Progenitor cell of endocrine pancreas (in vitro differentiated cells): ENCODE measurements around the gene NFIB. TPM values are rescaled to one million over a fixed set of nuclear protein-coding genes. Genes with fewer than 3 reads are reported as not detected.

ENCODE experiments used
- DNase-seq: peaks from one replicate; pipeline ENCODE4 v3.0.0; 2021; ENCODE audit warnings: low spot score; ENCODE audit not compliant: unreplicated experiment
- H3K27ac Mint-ChIP-seq: 2 replicates; pipeline ENCODE4 v1.8.0; 2021; ENCODE audit warnings: mild to moderate bottlenecking, moderate library complexity, mixed read lengths
- H3K27me3 Mint-ChIP-seq: 2 replicates; pipeline ENCODE4 v1.8.0; 2021; ENCODE audit warnings: mixed read lengths
- H3K36me3 Mint-ChIP-seq: 2 replicates; pipeline ENCODE4 v1.8.0; 2022; ENCODE audit warnings: mixed read lengths; ENCODE audit not compliant: insufficient read depth
- H3K4me1 Mint-ChIP-seq: 2 replicates; pipeline ENCODE4 v1.8.0; 2021; ENCODE audit warnings: low read depth, mixed read lengths
- H3K4me3 Mint-ChIP-seq: 2 replicates; pipeline ENCODE4 v1.8.0; 2021; ENCODE audit warnings: low read depth, mild to moderate bottlenecking, moderate library complexity, mixed read lengths
- H3K9me3 Mint-ChIP-seq: 2 replicates; pipeline ENCODE4 v1.8.0; 2021; ENCODE audit warnings: low read depth, mixed read lengths
- CTCF ChIP-seq: fragments of 200-600 bp; sonication (generic); IDR thresholded peaks from one replicate; pipeline ENCODE4 v1.5.0; 2021; ENCODE audit warnings: antibody characterized with exemption, mild to moderate bottlenecking; ENCODE audit not compliant: unreplicated experiment
- total RNA-seq: library from RNA; stranded (reverse); gene quantifications from 2 replicates; pipeline ENCODE4 v1.2.1, GENCODE V29; 2021

Gene NFIB
- total RNA-seq, 1 donor from 2014 or later: 15.5 TPM

GRCh38 chr9:14354201-14354600 lies 40.3 kb upstream of the NFIB start:
- no peaks in the 10 kb centered on the region for H3K36me3 Mint-ChIP-seq
- H3K9me3 Mint-ChIP-seq: no peaks in the 10 kb centered on the region
- no peak for TF ChIP-seq CTCF
- H3K4me1 Mint-ChIP-seq: peaks cover 11% of the 10 kb centered on the region
- H3K27me3 Mint-ChIP-seq: peaks cover 44% of the 10 kb centered on the region
- no peak for DNase-seq
- H3K27ac Mint-ChIP-seq: no peak overlapping the region
- H3K4me3 Mint-ChIP-seq: no peak overlapping the region

DNA sequence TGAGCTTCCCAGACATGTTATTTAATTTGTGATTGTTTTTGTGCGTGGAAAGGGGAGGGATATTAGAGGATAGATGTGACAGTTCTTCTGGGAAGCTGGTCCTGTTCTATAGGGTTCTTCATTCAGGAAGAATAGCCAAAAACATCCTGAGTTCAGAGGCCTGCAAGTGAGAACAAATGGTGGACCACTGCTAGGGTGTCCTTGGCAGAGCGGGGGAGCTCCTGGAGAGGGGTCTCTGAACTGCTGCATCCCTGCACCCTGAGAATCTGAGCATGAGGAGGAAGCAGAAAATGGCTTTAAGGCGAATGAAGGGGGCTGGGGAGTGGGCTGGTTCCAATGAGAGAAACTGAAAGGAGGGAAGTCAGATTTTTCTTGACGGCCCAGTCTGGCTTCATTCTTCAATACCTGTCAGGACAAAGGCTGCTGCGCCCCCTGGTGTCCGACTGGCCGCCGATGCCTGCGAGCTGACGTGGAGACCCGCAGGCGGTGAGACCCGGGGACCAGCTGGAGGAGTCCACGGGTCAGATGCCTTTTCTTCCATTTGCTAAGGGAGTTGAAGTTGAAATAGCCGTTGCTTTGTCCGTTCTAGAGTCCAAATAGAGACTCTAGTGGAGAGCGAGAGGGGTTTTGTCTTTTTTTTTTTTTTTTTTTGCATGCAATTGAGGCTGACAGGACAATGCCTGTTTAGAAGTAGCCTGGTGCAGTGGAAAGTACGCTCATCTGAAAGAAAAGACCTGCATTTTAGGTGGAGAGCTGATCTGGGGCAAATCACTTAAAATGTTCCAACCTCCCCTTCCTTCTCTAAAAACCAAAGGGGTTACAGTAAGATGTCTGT lies 39.5 kb upstream of the NFIB start:
- H3K27ac Mint-ChIP-seq: peak overlapping the region; percentile 25
- DNase-seq: peak; percentile 93
- peaks cover 44% of the 10 kb centered on the region for H3K27me3 Mint-ChIP-seq

GRCh38 chr9:14352503-14352902 lies 38.6 kb upstream of the NFIB start:
- Mint-ChIP-seq H3K9me3 (no peaks in the 10 kb centered on the region), H3K36me3 (no peaks in the 10 kb centered on the region), H3K27me3 (peaks cover 40% of the 10 kb centered on the region), H3K4me3 (no peak overlapping the region), H3K4me1 (peaks cover 26% of the 10 kb centered on the region), H3K27ac (no peak overlapping the region)
- no peak for DNase-seq
- TF ChIP-seq CTCF: no peak

More for the DNA sequence above, 39.5 kb upstream of the NFIB start:
- Mint-ChIP-seq H3K9me3 (no peaks in the 10 kb centered on the region), H3K4me1 (peaks cover 19% of the 10 kb centered on the region), H3K4me3 (no peak overlapping the region), H3K36me3 (no peaks in the 10 kb centered on the region)
- TF ChIP-seq CTCF: peak; percentile 94

DNA sequence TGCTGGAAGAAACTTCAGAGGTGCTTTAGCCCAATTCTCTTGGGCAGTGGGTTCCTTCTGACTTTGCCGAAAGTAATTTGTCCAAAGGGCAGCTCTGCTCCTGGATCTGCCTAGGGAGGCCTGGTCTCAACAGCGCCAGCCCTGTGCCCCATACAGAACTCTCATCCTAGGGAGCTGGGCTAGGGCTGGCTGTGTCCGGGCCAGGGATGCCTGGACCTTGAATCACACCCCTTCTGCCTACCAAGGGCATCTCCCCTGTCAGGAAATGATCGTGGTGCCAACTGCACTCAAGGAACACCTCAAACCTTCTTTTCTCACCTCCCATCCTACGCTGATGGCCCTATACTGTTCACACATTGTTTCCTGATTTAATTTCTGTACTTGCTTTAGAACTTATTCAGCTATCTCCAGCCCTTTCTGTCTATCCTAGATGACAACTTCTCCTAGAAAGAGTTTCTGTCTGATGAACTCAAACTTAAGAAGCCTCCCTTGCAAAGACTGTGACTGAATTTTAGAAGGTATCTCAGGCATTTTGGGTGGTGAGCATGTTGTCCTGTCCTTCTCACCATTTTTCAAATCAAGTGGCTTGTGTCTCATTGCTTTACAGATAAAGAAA lies 37.4 kb upstream of the NFIB start:
- Mint-ChIP-seq H3K36me3 (no peaks in the 10 kb centered on the region), H3K27me3 (peaks cover 32% of the 10 kb centered on the region), H3K9me3 (no peaks in the 10 kb centered on the region), H3K4me3 (no peak overlapping the region), H3K27ac (no peak overlapping the region), H3K4me1 (peaks cover 33% of the 10 kb centered on the region)
- no peak for DNase-seq
- no peak for TF ChIP-seq CTCF

GRCh38 chr9:14350754-14351153 lies 36.8 kb upstream of the NFIB start:
- no peaks in the 10 kb centered on the region for H3K9me3 Mint-ChIP-seq
- no peaks in the 10 kb centered on the region for H3K36me3 Mint-ChIP-seq
- H3K27ac Mint-ChIP-seq: peak overlapping the region; percentile 30
- peaks cover 30% of the 10 kb centered on the region for H3K27me3 Mint-ChIP-seq
- DNase-seq: no peak
- H3K4me1 Mint-ChIP-seq: peaks cover 35% of the 10 kb centered on the region
- no peak for TF ChIP-seq CTCF
- H3K4me3 Mint-ChIP-seq: no peak overlapping the region
